K562 (cell line): ENCODE results near the gene HDAC2. TPM values are rescaled to one million over a fixed set of nuclear protein-coding genes. Genes with fewer than 3 reads are reported as not detected.

Experiments used
- ATF3 ChIP-seq, 2 experiments: fragments of 450-650 bp in 1 of 2; sonication (generic) in 1 of 2; formaldehyde crosslinking in 1 of 2; IDR thresholded peaks in 1 of 2; conservative IDR thresholded peaks in 1 of 2; 2 replicates each; pipeline versions ENCODE4 v1.6.1 to v1.8.1; 2016 to 2023; ENCODE audit warnings: mild to moderate bottlenecking in 2 of 2, moderate library complexity in 2 of 2, inconsistent platforms in 1 of 2, missing genetic modification reagents in 1 of 2
- E2F1 ChIP-seq: sonication (generic); formaldehyde crosslinking; IDR thresholded peaks from 2 replicates; pipeline ENCODE4 v1.8.1; 2023; ENCODE audit warnings: mild to moderate bottlenecking, missing genetic modification reagents, moderate library complexity
- FOXK2 ChIP-seq, 2 experiments: fragments of 450-650 bp; IDR thresholded peaks in 1 of 2; conservative IDR thresholded peaks in 1 of 2; 2 replicates each; pipeline ENCODE4 v1.6.1; 2016; ENCODE audit warnings: low read depth in 2 of 2, mild to moderate bottlenecking in 1 of 2
- FOXM1 ChIP-seq, 2 experiments: fragments of 450-650 bp in 1 of 2; sonication (generic) in 1 of 2; formaldehyde crosslinking in 1 of 2; IDR thresholded peaks; 2 replicates each; pipeline versions ENCODE4 v1.6.1 to v1.9.0; 2017 to 2022; ENCODE audit warnings: low read depth in 2 of 2, mild to moderate bottlenecking in 2 of 2, missing genetic modification reagents in 1 of 2, moderate library complexity in 1 of 2
- MCM5 ChIP-seq: fragments of 450-650 bp; IDR thresholded peaks from 2 replicates; pipeline ENCODE4 v1.6.1; 2016; ENCODE audit warnings: low read depth
- MTA3 ChIP-seq: fragments of 450-650 bp; formaldehyde crosslinking; IDR thresholded peaks from 2 replicates; pipeline ENCODE4 v1.6.1; 2017; ENCODE audit warnings: mild to moderate bottlenecking, borderline replicate concordance
- MYNN ChIP-seq, 2 experiments: sonication (generic); formaldehyde crosslinking in 1 of 2; IDR thresholded peaks; 2 replicates each; pipeline versions ENCODE4 v1.5.0 to v1.6.1; 2016 to 2020; ENCODE audit warnings: antibody characterized with exemption in 1 of 2, missing genetic modification reagents in 1 of 2
- NCOR1 ChIP-seq: fragments of 450-650 bp; IDR thresholded peaks from 2 replicates; pipeline ENCODE4 v1.6.1; 2016; ENCODE audit warnings: mild to moderate bottlenecking, moderate library complexity
- NFATC3 ChIP-seq: fragments of 450-650 bp; IDR thresholded peaks from 2 replicates; pipeline ENCODE4 v1.6.1; 2017; ENCODE audit warnings: mild to moderate bottlenecking
- RBM34 ChIP-seq: fragments of 200-400 bp; formaldehyde crosslinking; IDR thresholded peaks from 2 replicates; pipeline ENCODE4 v1.6.1; 2018; ENCODE audit warnings: low read length, borderline replicate concordance; ENCODE audit not compliant: insufficient read depth
- TEAD2 ChIP-seq: fragments of 450-650 bp; IDR thresholded peaks from 2 replicates; pipeline ENCODE4 v1.6.1; 2016; ENCODE audit warnings: missing genetic modification characterization, control low read depth, missing compliant biosample characterization
- ZBTB1 ChIP-seq: sonication (generic); formaldehyde crosslinking; IDR thresholded peaks from 2 replicates; pipeline ENCODE4 v1.8.1; 2023; ENCODE audit warnings: missing genetic modification reagents, low read depth, mild to moderate bottlenecking, borderline replicate concordance
- ZBTB43 ChIP-seq: sonication (generic); formaldehyde crosslinking; IDR thresholded peaks from 2 replicates; pipeline ENCODE4 v1.8.0; 2023; ENCODE audit warnings: mild to moderate bottlenecking, missing genetic modification reagents
- ZBTB49 ChIP-seq: sonication (generic); formaldehyde crosslinking; IDR thresholded peaks from 2 replicates; pipeline ENCODE4 v1.8.0; 2022; ENCODE audit warnings: missing genetic modification reagents, mild to moderate bottlenecking, borderline replicate concordance
- ZNF551 ChIP-seq: fragments of 250-450 bp; sonication (Bioruptor Pico); IDR thresholded peaks from 2 replicates; pipeline ENCODE4 v1.5.0; 2021; ENCODE audit warnings: mild to moderate bottlenecking, moderate library complexity
- ZNF639 ChIP-seq, 2 experiments: fragments of 200-800 bp in 1 of 2; sonication (Bioruptor generic) in 1 of 2; sonication (generic) in 1 of 2; formaldehyde crosslinking in 1 of 2; IDR thresholded peaks in 1 of 2; conservative IDR thresholded peaks in 1 of 2; 2 replicates each; pipeline versions ENCODE4 v1.5.0 to v1.6.1; 2016 to 2020; ENCODE audit warnings: missing compliant biosample characterization in 1 of 2, missing genetic modification characterization in 1 of 2, missing genetic modification reagents in 1 of 2
- ZNF780A ChIP-seq: fragments of 250-450 bp; sonication (Bioruptor Pico); IDR thresholded peaks from 2 replicates; pipeline ENCODE4 v1.5.0; 2021; ENCODE audit warnings: mild to moderate bottlenecking
- polyA plus RNA-seq, 8 experiments: library from polyadenylated mRNA; depleted of rRNA in 4 of 8; stranded (reverse) in 5 of 8; unstranded in 3 of 8; fragments of >200 nt; fragmentation: Nextera tagmentation in 2 of 8; fragmentation: Illumina TruSeq in 1 of 8; extraction: Ambion mirVana in 2 of 8; extraction: Trizol in 1 of 8; gene quantifications; 2 replicates each; pipeline versions ENCODE4 v1.2.1 to v1.2.3, GENCODE V29; 2011 to 2014; ENCODE audit warnings: inconsistent platforms in 1 of 8, missing spikeins in 1 of 8
- total RNA-seq, 7 experiments: library from RNA; depleted of rRNA in 6 of 7; stranded (reverse); fragments of >200 nt in 6 of 7; fragmentation: Illumina TruSeq in 2 of 7; extraction: Trizol in 2 of 7; gene quantifications; 2 replicates each; pipeline versions ENCODE4 v1.2.1 to v1.2.3, GENCODE V29; 2011 to 2021; ENCODE audit warnings: low replicate concordance in 1 of 7

HDAC2 gene
- total and polyA plus RNA-seq, 9 of the 15 experiments (the other 6 are each of a cell fraction or from before 2014, with no cell fraction given) = 67.0 to 277 (median 151) TPM

- peak; percentile 55; the same call in 1 of the 2 replicates for TF ChIP-seq FOXM1 (IDR thresholded peaks at IDR 0.05; ENCODE audit: low read depth)
- TF ChIP-seq FOXM1 (CRISPR knock-in tag; IDR thresholded peaks at IDR 0.05; ENCODE audit: low read depth) = peak; percentile 93; the same call in 1 of the 2 replicates
- TF ChIP-seq TEAD2 (tag) = no peak
- TF ChIP-seq NCOR1 = peak; percentile 37
- no peak for TF ChIP-seq ZNF551 (CRISPR knock-in tag)
- peak; percentile 36 to 100; a peak in 2 of 4 replicates for TF ChIP-seq FOXK2 (conservative IDR thresholded peaks at IDR 0.05 in 1 of 2, IDR thresholded peaks at IDR 0.05 in 1 of 2; ENCODE audit: low read depth in 2 of 2)
- 0 out of 2 replicates have a peak, but pooled peaks have one; percentile 65 for TF ChIP-seq E2F1
- TF ChIP-seq NFATC3 = no peak
- TF ChIP-seq ZBTB43 = no peak
- peak; percentile 49; the same call in 1 of the 2 replicates for TF ChIP-seq ZBTB1
- TF ChIP-seq MCM5 = no peak
- no peak for TF ChIP-seq ZNF780A (CRISPR knock-in tag)
- TF ChIP-seq MTA3 = peak; percentile 73
- TF ChIP-seq ZNF639 (CRISPR knock-in tag; conservative IDR thresholded peaks at IDR 0.05 in 1 of 2, IDR thresholded peaks at IDR 0.05 in 1 of 2) = no peak
- peak; percentile 59 for TF ChIP-seq ATF3 (IDR thresholded peaks at IDR 0.05)
- no peak for TF ChIP-seq ATF3 (CRISPR knock-in tag; conservative IDR thresholded peaks at IDR 0.05)
- TF ChIP-seq ZBTB49 (CRISPR knock-in tag) = peak; percentile 94; the same call in 1 of the 2 replicates
- TF ChIP-seq RBM34 = no peak
- TF ChIP-seq MYNN (IDR thresholded peaks at IDR 0.05) = peak; percentile 53; the same call in 1 of the 2 replicates
- no peak for TF ChIP-seq MYNN (CRISPR knock-in tag; IDR thresholded peaks at IDR 0.05)
Measured at GRCh38 chr6:113970805-113971676, at the start of gene HDAC2 (continued).
